SK-N-SH (cell line): ENCODE measurements around the gene NID1.

Experiments
- CTCF ChIP-seq: fragments of 200-600 bp; sonication (generic); IDR thresholded peaks from 2 replicates; pipeline ENCODE4 v1.6.1; 2017; ENCODE audit warnings: antibody characterized with exemption, mild to moderate bottlenecking, moderate library complexity
- EZH2phosphoT487 ChIP-seq: fragments of 200-600 bp; sonication (generic); IDR thresholded peaks from 2 replicates; pipeline ENCODE4 v1.6.1; 2017; ENCODE audit warnings: low read depth, mixed run types, mild to moderate bottlenecking, antibody characterized with exemption, moderate library complexity, borderline replicate concordance
- POLR2AphosphoS5 ChIP-seq: IDR thresholded peaks from 2 replicates; pipeline ENCODE4 v1.6.1; 2012; ENCODE audit warnings: low read depth, low read length
- RAD21 ChIP-seq: IDR thresholded peaks from 2 replicates; pipeline ENCODE4 v1.6.1; 2012; ENCODE audit warnings: mild to moderate bottlenecking, low read length
- RCOR1 ChIP-seq: fragments of 150-350 bp; IDR thresholded peaks from 2 replicates; pipeline ENCODE4 v1.6.1; 2017; ENCODE audit warnings: antibody characterized with exemption, low read length
- RXRA ChIP-seq: IDR thresholded peaks from 2 replicates; pipeline ENCODE4 v1.4.0; 2012; ENCODE audit warnings: low read depth, mild to moderate bottlenecking, borderline replicate concordance
- SIN3A ChIP-seq: IDR thresholded peaks from 2 replicates; pipeline ENCODE4 v1.6.1; 2012; ENCODE audit warnings: low read depth, mild to moderate bottlenecking, low read length, moderate library complexity, borderline replicate concordance
- SMC3 ChIP-seq: IDR thresholded peaks from 2 replicates; pipeline ENCODE4 v1.6.1; 2012; ENCODE audit warnings: low read depth, low read length, improper control_type of control experiment
- TEAD4 ChIP-seq: IDR thresholded peaks from 2 replicates; pipeline ENCODE4 v1.4.0; 2012; ENCODE audit warnings: mild to moderate bottlenecking, borderline replicate concordance; ENCODE audit not compliant: insufficient read depth
- YY1 ChIP-seq: IDR thresholded peaks from 2 replicates; pipeline ENCODE4 v1.4.0; 2012; ENCODE audit warnings: low read depth, mild to moderate bottlenecking

- TF ChIP-seq CTCF (no peak), RCOR1 (no peak), YY1 (no peak), RXRA (no peak), SMC3 (no peak), RAD21 (no peak), POLR2AphosphoS5 (no peak), EZH2phosphoT487 (no peak), TEAD4 (no peak), SIN3A (no peak)
Measured at GRCh38 chr1:235995511-235995910, 69.4 kb downstream of the NID1 start.
